Measurements from ENCODE around the gene ZFP42. TPM values are rescaled to one million over a fixed set of nuclear protein-coding genes. Genes with fewer than 3 reads are reported as not detected.

The ZFP42 gene
- total RNA-seq, 1 experiment from 2014 or later: 0.05 TPM

DNA sequence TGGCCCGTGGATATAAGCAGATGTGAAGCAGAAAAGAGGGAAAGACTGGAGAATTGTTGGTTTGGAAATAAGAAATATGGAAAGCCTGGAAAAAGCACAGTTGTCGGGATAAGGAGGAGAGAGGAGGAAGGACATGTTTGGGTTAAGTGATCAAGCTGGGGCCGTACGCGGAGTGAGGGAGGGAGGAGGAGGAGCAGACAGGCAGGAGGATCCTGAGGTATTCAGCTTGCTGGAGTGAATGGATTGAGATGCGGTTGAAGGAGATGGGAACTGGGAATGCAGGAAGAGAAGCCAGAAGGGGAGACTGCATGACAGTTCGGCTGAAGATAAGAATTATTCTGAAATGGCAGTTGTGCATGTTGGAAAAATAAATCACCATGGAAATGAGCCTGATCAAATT is 21.2 kb downstream of the ZFP42 start:
- CTCF ChIA-PET: no interaction called here

DNA sequence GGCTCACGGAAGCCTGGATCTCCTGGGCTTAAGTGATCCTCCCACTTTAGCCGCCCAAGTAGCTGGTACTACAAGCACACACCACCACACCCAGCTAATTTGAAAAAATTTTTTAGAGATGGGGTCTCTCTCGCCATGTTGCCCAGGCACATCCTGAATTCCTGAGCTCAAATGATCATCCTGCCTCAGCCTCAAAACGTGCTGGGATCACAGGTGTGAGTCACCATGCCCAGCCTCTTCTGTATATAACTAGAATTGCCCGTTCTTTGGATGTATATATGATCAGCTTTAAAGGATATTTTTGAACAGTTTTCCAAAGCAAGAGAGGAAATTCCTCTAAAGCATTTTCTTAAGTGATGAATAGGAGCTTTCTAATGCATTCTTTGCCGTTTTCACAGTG is 22.7 kb downstream of the ZFP42 start:
- no peak for ATAC-seq
- in situ Hi-C loops (cut with HindIII; ENCODE audit: low pct_unique_long_range_greater_than_20kb, low sequenced_read_pairs) (no loop called here), intact Hi-C loops (cut with micrococcal nuclease; ENCODE audit: unreplicated experiment) (no loop called here)
- POLR2A ChIA-PET: interaction anchor here (0.6 kb wide), 1 partner anchor 8 kb away, joined by 7 read pairs; no protein-coding TSS in a partner anchor
- no peak for DNase-seq (ENCODE audit: low read depth, low spot score)
- Histone ChIP-seq H3K27ac (ENCODE audit: low read length) (no peak overlapping the region), H3K27me3 (ENCODE audit: control insufficient read depth, insufficient read depth, low read length) (no peaks in the 10 kb centered on the region), H3K36me3 (ENCODE audit: control insufficient read depth, insufficient read depth, low read length) (no peaks in the 10 kb centered on the region), H3K4me3 (ENCODE audit: low read depth in 2 of 2, low read length in 2 of 2) (no peak overlapping the region), H3K9me3 (ENCODE audit: control insufficient read depth, insufficient read depth, low read depth, low read length) (no peaks in the 10 kb centered on the region), H3K4me1 (ENCODE audit: control insufficient read depth, insufficient read depth, low read length) (no peaks in the 10 kb centered on the region)
- CTCF ChIA-PET: no interaction called here
- TF ChIP-seq, protein P1, sequence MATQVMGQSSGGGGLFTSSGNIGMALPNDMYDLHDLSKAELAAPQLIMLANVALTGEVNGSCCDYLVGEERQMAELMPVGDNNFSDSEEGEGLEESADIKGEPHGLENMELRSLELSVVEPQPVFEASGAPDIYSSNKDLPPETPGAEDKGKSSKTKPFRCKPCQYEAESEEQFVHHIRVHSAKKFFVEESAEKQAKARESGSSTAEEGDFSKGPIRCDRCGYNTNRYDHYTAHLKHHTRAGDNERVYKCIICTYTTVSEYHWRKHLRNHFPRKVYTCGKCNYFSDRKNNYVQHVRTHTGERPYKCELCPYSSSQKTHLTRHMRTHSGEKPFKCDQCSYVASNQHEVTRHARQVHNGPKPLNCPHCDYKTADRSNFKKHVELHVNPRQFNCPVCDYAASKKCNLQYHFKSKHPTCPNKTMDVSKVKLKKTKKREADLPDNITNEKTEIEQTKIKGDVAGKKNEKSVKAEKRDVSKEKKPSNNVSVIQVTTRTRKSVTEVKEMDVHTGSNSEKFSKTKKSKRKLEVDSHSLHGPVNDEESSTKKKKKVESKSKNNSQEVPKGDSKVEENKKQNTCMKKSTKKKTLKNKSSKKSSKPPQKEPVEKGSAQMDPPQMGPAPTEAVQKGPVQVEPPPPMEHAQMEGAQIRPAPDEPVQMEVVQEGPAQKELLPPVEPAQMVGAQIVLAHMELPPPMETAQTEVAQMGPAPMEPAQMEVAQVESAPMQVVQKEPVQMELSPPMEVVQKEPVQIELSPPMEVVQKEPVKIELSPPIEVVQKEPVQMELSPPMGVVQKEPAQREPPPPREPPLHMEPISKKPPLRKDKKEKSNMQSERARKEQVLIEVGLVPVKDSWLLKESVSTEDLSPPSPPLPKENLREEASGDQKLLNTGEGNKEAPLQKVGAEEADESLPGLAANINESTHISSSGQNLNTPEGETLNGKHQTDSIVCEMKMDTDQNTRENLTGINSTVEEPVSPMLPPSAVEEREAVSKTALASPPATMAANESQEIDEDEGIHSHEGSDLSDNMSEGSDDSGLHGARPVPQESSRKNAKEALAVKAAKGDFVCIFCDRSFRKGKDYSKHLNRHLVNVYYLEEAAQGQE (IDR thresholded peaks at IDR 0.05; ENCODE audit: insufficient read depth in 1 of 2, low read depth in 2 of 2, low read length in 1 of 2): no peak
- TF ChIP-seq, protein P2, sequence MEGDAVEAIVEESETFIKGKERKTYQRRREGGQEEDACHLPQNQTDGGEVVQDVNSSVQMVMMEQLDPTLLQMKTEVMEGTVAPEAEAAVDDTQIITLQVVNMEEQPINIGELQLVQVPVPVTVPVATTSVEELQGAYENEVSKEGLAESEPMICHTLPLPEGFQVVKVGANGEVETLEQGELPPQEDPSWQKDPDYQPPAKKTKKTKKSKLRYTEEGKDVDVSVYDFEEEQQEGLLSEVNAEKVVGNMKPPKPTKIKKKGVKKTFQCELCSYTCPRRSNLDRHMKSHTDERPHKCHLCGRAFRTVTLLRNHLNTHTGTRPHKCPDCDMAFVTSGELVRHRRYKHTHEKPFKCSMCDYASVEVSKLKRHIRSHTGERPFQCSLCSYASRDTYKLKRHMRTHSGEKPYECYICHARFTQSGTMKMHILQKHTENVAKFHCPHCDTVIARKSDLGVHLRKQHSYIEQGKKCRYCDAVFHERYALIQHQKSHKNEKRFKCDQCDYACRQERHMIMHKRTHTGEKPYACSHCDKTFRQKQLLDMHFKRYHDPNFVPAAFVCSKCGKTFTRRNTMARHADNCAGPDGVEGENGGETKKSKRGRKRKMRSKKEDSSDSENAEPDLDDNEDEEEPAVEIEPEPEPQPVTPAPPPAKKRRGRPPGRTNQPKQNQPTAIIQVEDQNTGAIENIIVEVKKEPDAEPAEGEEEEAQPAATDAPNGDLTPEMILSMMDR (IDR thresholded peaks at IDR 0.05): no peak
- TF ChIP-seq SIN3A (IDR thresholded peaks at IDR 0.05; ENCODE audit: borderline replicate concordance, insufficient read depth, low read depth, low read length) (no peak), POLR2AphosphoS5 (IDR thresholded peaks at IDR 0.05; ENCODE audit: low read depth, low read length) (no peak)
- BruUV-seq (replicated peaks): no TSS peak

More for the DNA sequence above, 21.2 kb downstream of the ZFP42 start:
- POLR2A ChIA-PET: no interaction called here
- H3K27ac ChIP-seq (ENCODE audit: low read length): no peak overlapping the region
- in situ Hi-C loops (cut with HindIII; ENCODE audit: low pct_unique_long_range_greater_than_20kb, low sequenced_read_pairs): no loop called here
- H3K4me3 ChIP-seq (ENCODE audit: low read depth in 2 of 2, low read length in 2 of 2): no peak overlapping the region
- BruUV-seq (replicated peaks): no TSS peak
- TF ChIP-seq, protein P1 (IDR thresholded peaks at IDR 0.05; ENCODE audit: insufficient read depth in 1 of 2, low read depth in 2 of 2, low read length in 1 of 2): no peak
- TF ChIP-seq SIN3A (IDR thresholded peaks at IDR 0.05; ENCODE audit: borderline replicate concordance, insufficient read depth, low read depth, low read length): no peak
- TF ChIP-seq, protein P2 (IDR thresholded peaks at IDR 0.05): no peak
- TF ChIP-seq TCF7L2 (IDR thresholded peaks at IDR 0.05; ENCODE audit: low read depth, low read length): no peak
- TF ChIP-seq POLR2AphosphoS5 (IDR thresholded peaks at IDR 0.05; ENCODE audit: low read depth, low read length): no peak
- H3K9me3 ChIP-seq (ENCODE audit: control insufficient read depth, insufficient read depth, low read depth, low read length): no peaks in the 10 kb centered on the region
- H3K36me3 ChIP-seq (ENCODE audit: control insufficient read depth, insufficient read depth, low read length): no peaks in the 10 kb centered on the region
- H3K4me1 ChIP-seq (ENCODE audit: control insufficient read depth, insufficient read depth, low read length): no peaks in the 10 kb centered on the region
- ATAC-seq (no peak), DNase-seq (ENCODE audit: low read depth, low spot score) (no peak)
- intact Hi-C loops (cut with micrococcal nuclease; ENCODE audit: unreplicated experiment): no loop called here
- no peaks in the 10 kb centered on the region for H3K27me3 ChIP-seq (ENCODE audit: control insufficient read depth, insufficient read depth, low read length)

Data from Panc1 (cell line).